ENCODE measurements around the gene ARSI. TPM values are rescaled to one million over a fixed set of nuclear protein-coding genes. Genes with fewer than 3 reads are reported as not detected.

ARSI gene
- total RNA-seq, 3 donors from 2014 or later, result 0.41 to 1.6 (median 0.63) TPM

- no peak for TF ChIP-seq CTCF (IDR thresholded peaks at IDR 0.05)
- intact Hi-C loops (cut with DNase I, micrococcal nuclease), result no loop called here
- ATAC-seq, result no peak
- H3K4me1 ChIP-seq (ENCODE audit: low read depth), result no peaks in the 10 kb centered on the region
- no peaks in the 10 kb centered on the region for H3K36me3 ChIP-seq (ENCODE audit: low read depth)
- no peak for DNase-seq
- no peaks in the 10 kb centered on the region for H3K9me3 ChIP-seq
- H3K4me3 ChIP-seq, result no peak overlapping the region
Measured at GRCh38 chr5:150306775-150307174, 4.1 kb upstream of the ARSI start.

- no peak for TF ChIP-seq CTCF (IDR thresholded peaks at IDR 0.05)
- H3K9me3 ChIP-seq, result no peaks in the 10 kb centered on the region
- no peaks in the 10 kb centered on the region for H3K36me3 ChIP-seq (ENCODE audit: low read depth)
- intact Hi-C loops (cut with DNase I, micrococcal nuclease), result no loop called here
- ATAC-seq (no peak), DNase-seq (no peak)
- H3K4me1 ChIP-seq (ENCODE audit: low read depth), result no peaks in the 10 kb centered on the region
- no peak overlapping the region for H3K4me3 ChIP-seq
Measured at GRCh38 chr5:150305557-150305956, 2.9 kb upstream of the ARSI start.

- DNase-seq, result no peak
- intact Hi-C loops (cut with DNase I, micrococcal nuclease), result no loop called here
- no peak for TF ChIP-seq CTCF (IDR thresholded peaks at IDR 0.05)
Measured at GRCh38 chr5:150305095-150305494, 2.4 kb upstream of the ARSI start.

GRCh38 chr5:150304481-150305081 is 1.9 kb upstream of the ARSI start:
- H3K9me3 ChIP-seq, result no peaks in the 10 kb centered on the region
- H3K4me1 ChIP-seq (ENCODE audit: low read depth), result no peaks in the 10 kb centered on the region
- no peak overlapping the region for H3K4me3 ChIP-seq
- intact Hi-C loops (cut with DNase I, micrococcal nuclease), result no loop called here
- TF ChIP-seq CTCF (IDR thresholded peaks at IDR 0.05), result no peak
- no peak for ATAC-seq
- H3K36me3 ChIP-seq (ENCODE audit: low read depth), result no peaks in the 10 kb centered on the region
- no peak for DNase-seq

More at GRCh38 chr5:150305095-150305494, 2.4 kb upstream of the ARSI start:
- no peak for ATAC-seq
- H3K4me1 ChIP-seq (ENCODE audit: low read depth), result no peaks in the 10 kb centered on the region
- no peaks in the 10 kb centered on the region for H3K36me3 ChIP-seq (ENCODE audit: low read depth)
- no peak overlapping the region for H3K4me3 ChIP-seq
- H3K9me3 ChIP-seq, result no peaks in the 10 kb centered on the region

GRCh38 chr5:150303660-150304386 is 1.1 kb upstream of the ARSI start:
- ATAC-seq, result no peak
- H3K9me3 ChIP-seq, result no peaks in the 10 kb centered on the region
- intact Hi-C loops (cut with DNase I, micrococcal nuclease), result no loop called here
- TF ChIP-seq CTCF (IDR thresholded peaks at IDR 0.05), result no peak
- no peak overlapping the region for H3K4me3 ChIP-seq
- H3K4me1 ChIP-seq (ENCODE audit: low read depth), result no peaks in the 10 kb centered on the region
- DNase-seq, result no peak
- H3K36me3 ChIP-seq (ENCODE audit: low read depth), result no peaks in the 10 kb centered on the region

All from mucosa of descending colon (tissue), 3 donors.